NOMO-1 treated with dmso at 0.1 percent for 144 hours (cell line): Measurements from ENCODE around the gene CDC20B.

Experiments
- DNase-seq: peaks from one replicate; lab custom pipeline; 2025; ENCODE audit not compliant: unreplicated experiment; lab: John Stamatoyannopoulos, UW

CDC20B gene

GRCh38 chr5:55172937-55173686 lies at the start of gene CDC20B:
Gene CDC20B (minus strand): TSS chr5:55173177. CDS start chr5:55173000, 177 bp downstream.
- peak; percentile 24 for DNase-seq

GRCh38 chr5:55222092-55222984 lies 49.4 kb upstream of the CDC20B start:
- no peak for DNase-seq

GRCh38 chr5:55220433-55221185 lies 47.6 kb upstream of the CDC20B start:
- no peak for DNase-seq

- no peak for DNase-seq
These were observed 46.8 kb upstream of the CDC20B start for GRCh38 chr5:55219770-55220169.

GRCh38 chr5:55218967-55219366 lies 46.0 kb upstream of the CDC20B start:
- DNase-seq, result no peak

GRCh38 chr5:55211184-55211874 lies 38.4 kb upstream of the CDC20B start:
- DNase-seq, result no peak

- no peak for DNase-seq
These were observed 32.0 kb upstream of the CDC20B start for GRCh38 chr5:55205001-55205400.

- no peak for DNase-seq
These were observed 18.2 kb upstream of the CDC20B start for GRCh38 chr5:55191165-55191564.

- no peak for DNase-seq
These were observed 15.9 kb upstream of the CDC20B start for GRCh38 chr5:55188656-55189540.

- DNase-seq, result no peak
These were observed 14.4 kb upstream of the CDC20B start for GRCh38 chr5:55187370-55187769.

GRCh38 chr5:55180016-55180415 lies 7.0 kb upstream of the CDC20B start:
- no peak for DNase-seq

GRCh38 chr5:55177078-55177477 lies 4.1 kb upstream of the CDC20B start:
- no peak for DNase-seq

- no peak for DNase-seq
These were observed 3.3 kb upstream of the CDC20B start for GRCh38 chr5:55176176-55176818.

GRCh38 chr5:55175781-55176175 lies 2.8 kb upstream of the CDC20B start:
- DNase-seq, result no peak

- DNase-seq, result no peak
These were observed 782 bp upstream of the CDC20B start for GRCh38 chr5:55173687-55174230.

- peak; percentile 26 for DNase-seq
These were observed 702 bp downstream of the CDC20B start for GRCh38 chr5:55172051-55172899.

GRCh38 chr5:55171471-55171870 lies 1.5 kb downstream of the CDC20B start:
- no peak for DNase-seq

GRCh38 chr5:55162666-55163065 lies 10.3 kb downstream of the CDC20B start:
- DNase-seq, result no peak
